SK-N-SH treated with all-trans-retinoic acid at 6 μM for 48 hours (cell line): ENCODE measurements around the gene CUL7.

ENCODE experiments used
- RARB ChIP-seq: fragments of 250-450 bp; sonication (Bioruptor Pico); IDR thresholded peaks from 2 replicates; pipeline ENCODE4 v1.8.0; 2021; ENCODE audit warnings: mild to moderate bottlenecking, moderate library complexity
- ZC3H10 ChIP-seq: fragments of 250-450 bp; sonication (Bioruptor Pico); IDR thresholded peaks from 2 replicates; pipeline ENCODE4 v1.5.1; 2021; ENCODE audit warnings: mild to moderate bottlenecking, moderate library complexity
- TF ChIP-seq, protein P1 (sequence below): fragments of 250-450 bp; sonication (Bioruptor Pico); IDR thresholded peaks from 2 replicates; pipeline ENCODE4 v1.5.1; 2020; ENCODE audit warnings: low read depth, mild to moderate bottlenecking, moderate library complexity
- TF ChIP-seq, protein P2 (sequence below): fragments of 250-450 bp; sonication (Bioruptor Pico); IDR thresholded peaks from 2 replicates; pipeline ENCODE4 v1.8.0; 2020; ENCODE audit warnings: mild to moderate bottlenecking, moderate library complexity, borderline replicate concordance

DNA sequence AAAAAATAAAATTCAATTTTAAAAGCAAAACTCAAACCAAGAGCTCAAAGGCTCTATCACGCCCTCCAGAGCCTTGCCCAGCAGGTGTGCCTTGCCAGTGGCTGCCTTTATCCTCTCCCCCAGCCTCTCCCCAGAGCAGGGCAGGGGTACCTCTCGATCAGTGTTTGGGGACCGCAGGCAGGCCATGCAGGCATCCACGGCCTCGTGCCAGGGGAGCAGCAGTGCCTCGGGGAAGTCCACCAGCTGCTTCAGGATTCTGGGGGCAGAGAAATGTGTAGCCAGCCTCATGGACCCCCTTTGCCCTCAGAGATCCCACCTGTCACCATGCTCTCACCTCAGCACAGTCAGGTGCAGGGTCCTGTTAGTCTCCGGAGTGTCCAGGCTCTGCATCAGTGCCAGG is 5.7 kb downstream of the CUL7 start:
- TF ChIP-seq, protein P1, sequence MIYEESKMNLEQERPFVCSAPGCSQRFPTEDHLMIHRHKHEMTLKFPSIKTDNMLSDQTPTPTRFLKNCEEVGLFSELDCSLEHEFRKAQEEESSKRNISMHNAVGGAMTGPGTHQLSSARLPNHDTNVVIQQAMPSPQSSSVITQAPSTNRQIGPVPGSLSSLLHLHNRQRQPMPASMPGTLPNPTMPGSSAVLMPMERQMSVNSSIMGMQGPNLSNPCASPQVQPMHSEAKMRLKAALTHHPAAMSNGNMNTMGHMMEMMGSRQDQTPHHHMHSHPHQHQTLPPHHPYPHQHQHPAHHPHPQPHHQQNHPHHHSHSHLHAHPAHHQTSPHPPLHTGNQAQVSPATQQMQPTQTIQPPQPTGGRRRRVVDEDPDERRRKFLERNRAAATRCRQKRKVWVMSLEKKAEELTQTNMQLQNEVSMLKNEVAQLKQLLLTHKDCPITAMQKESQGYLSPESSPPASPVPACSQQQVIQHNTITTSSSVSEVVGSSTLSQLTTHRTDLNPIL = no peak
- TF ChIP-seq ZC3H10 (CRISPR knock-in tag) = no peak
- TF ChIP-seq, protein P2, sequence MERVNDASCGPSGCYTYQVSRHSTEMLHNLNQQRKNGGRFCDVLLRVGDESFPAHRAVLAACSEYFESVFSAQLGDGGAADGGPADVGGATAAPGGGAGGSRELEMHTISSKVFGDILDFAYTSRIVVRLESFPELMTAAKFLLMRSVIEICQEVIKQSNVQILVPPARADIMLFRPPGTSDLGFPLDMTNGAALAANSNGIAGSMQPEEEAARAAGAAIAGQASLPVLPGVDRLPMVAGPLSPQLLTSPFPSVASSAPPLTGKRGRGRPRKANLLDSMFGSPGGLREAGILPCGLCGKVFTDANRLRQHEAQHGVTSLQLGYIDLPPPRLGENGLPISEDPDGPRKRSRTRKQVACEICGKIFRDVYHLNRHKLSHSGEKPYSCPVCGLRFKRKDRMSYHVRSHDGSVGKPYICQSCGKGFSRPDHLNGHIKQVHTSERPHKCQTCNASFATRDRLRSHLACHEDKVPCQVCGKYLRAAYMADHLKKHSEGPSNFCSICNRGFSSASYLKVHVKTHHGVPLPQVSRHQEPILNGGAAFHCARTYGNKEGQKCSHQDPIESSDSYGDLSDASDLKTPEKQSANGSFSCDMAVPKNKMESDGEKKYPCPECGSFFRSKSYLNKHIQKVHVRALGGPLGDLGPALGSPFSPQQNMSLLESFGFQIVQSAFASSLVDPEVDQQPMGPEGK (CRISPR knock-in tag) = no peak
- no peak for TF ChIP-seq RARB (CRISPR knock-in tag)
